HG03442 (cell line): ENCODE results near the gene TRIM59.
A peak's percentile ranks its signal among the peaks of the same experiment; 100 is the strongest.

Experiments
- ATAC-seq: cut with Tn5 transposase; IDR thresholded peaks from one replicate; pipeline ENCODE4 v1.9.1; 2021; ENCODE audit warnings: mild to moderate bottlenecking, moderate library complexity; ENCODE audit not compliant: unreplicated experiment

Gene TRIM59

GRCh38 chr3:160403796-160404470 lies 45.7 kb downstream of the TRIM59 start:
- ATAC-seq = no peak

GRCh38 chr3:160403028-160403545 lies 46.5 kb downstream of the TRIM59 start:
- ATAC-seq = no peak

- ATAC-seq = no peak
These were observed 47.2 kb downstream of the TRIM59 start for GRCh38 chr3:160402221-160403027.

- ATAC-seq = no peak
These were observed 48.1 kb downstream of the TRIM59 start for GRCh38 chr3:160401291-160402095.

- no peak for ATAC-seq
These were observed 48.9 kb downstream of the TRIM59 start for GRCh38 chr3:160400702-160401150.

GRCh38 chr3:160400030-160400701 lies 49.4 kb downstream of the TRIM59 start:
- peak; percentile 6 for ATAC-seq

- peak; percentile 93 for ATAC-seq
These were observed 50.2 kb downstream of the TRIM59 start, which contains the start of the genes IFT80 and SMC4 for GRCh38 chr3:160399125-160400029. Gene IFT80, minus strand, starts transcription at chr3:160399225. Its CDS starts 14,625 bp downstream, at chr3:160384600. Gene SMC4, plus strand, starts transcription at chr3:160399650. Its CDS starts 1,177 bp downstream, at chr3:160400827.

- peak; percentile 11 for ATAC-seq
These were observed 50.8 kb downstream of the TRIM59 start for GRCh38 chr3:160398820-160399124.

- ATAC-seq = no peak
These were observed 54.3 kb downstream of the TRIM59 start for GRCh38 chr3:160395297-160395696.

GRCh38 chr3:160394009-160394392 lies 55.6 kb downstream of the TRIM59 start:
- no peak for ATAC-seq

GRCh38 chr3:160393346-160394008 lies 56.1 kb downstream of the TRIM59 start:
- ATAC-seq = no peak

- no peak for ATAC-seq
These were observed 56.8 kb downstream of the TRIM59 start for GRCh38 chr3:160392798-160393197.

GRCh38 chr3:160390565-160391138 lies 58.9 kb downstream of the TRIM59 start:
- peak; percentile 66 for ATAC-seq
